Measurements from ENCODE around the gene TFEC. TPM values are rescaled to one million over a fixed set of nuclear protein-coding genes. Genes with fewer than 3 reads are reported as not detected.

Gene TFEC
- total RNA-seq, 1 experiment from 2014 or later, result 0.12 TPM

DNA sequence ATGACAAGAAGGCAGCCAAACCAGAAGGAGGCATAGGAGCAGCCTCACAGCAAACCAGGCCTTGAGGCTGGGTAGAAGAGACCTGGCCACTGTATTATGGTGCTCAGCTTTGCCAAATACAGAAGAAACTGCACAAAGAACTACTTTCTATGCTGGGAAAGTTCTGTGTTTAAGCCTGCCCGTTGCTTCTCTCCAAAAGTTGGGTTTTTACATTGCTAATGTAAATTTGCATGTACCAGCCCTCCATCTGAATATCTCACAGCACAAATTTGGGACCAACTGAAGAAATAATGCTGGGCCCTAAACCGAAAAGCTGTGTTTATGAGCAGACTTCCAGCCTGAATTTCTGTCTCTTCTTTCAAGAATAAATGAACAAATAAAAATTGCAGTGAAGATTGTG is 145.0 kb downstream of the TFEC start:
- ChIA-PET RAD21 (ENCODE audit: low non-redundant PET in 1 of 2, low total read pairs in 2 of 2, uncharacterized antibody in 2 of 2, unreplicated experiment in 2 of 2) (no interaction called here), POLR2A (no interaction called here), CTCF (no interaction called here)
- H3K27ac ChIP-seq (ENCODE audit: low read depth, low read length), result no peak overlapping the region
- ATAC-seq (no peak), DNase-seq (ENCODE audit: low read depth, low spot score) (no peak)
- BruUV-seq (replicated peaks), result no TSS peak
- no peak overlapping the region for H2AFZ ChIP-seq (ENCODE audit: low read depth, low read length, poor library complexity, severe bottlenecking)
- H4K20me1 ChIP-seq (ENCODE audit: insufficient read depth), result no peaks in the 10 kb centered on the region
- H3K4me1 ChIP-seq (ENCODE audit: control insufficient read depth in 1 of 2, insufficient read depth in 2 of 2, low read length in 2 of 2), result no peaks in the 10 kb centered on the region
- H3K79me2 ChIP-seq (ENCODE audit: insufficient read depth, low read length), result no peaks in the 10 kb centered on the region
- no peak overlapping the region for H3K9ac ChIP-seq (ENCODE audit: low read length)
- no peak for TF ChIP-seq ZNF274 (IDR thresholded peaks at IDR 0.05; ENCODE audit: low read depth, low read length)
- TF ChIP-seq CBX3 (IDR thresholded peaks at IDR 0.05; ENCODE audit: low read depth), result no peak
- TF ChIP-seq POLR2A (IDR thresholded peaks at IDR 0.05; ENCODE audit: borderline replicate concordance, extremely low read depth, insufficient read depth, insufficient read length), result no peak
- TF ChIP-seq, protein P1, sequence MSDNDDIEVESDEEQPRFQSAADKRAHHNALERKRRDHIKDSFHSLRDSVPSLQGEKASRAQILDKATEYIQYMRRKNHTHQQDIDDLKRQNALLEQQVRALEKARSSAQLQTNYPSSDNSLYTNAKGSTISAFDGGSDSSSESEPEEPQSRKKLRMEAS (IDR thresholded peaks at IDR 0.05), result no peak
- TF ChIP-seq EZH2 (IDR thresholded peaks at IDR 0.05), result no peak
- no peak for TF ChIP-seq YY1 (IDR thresholded peaks at IDR 0.05; ENCODE audit: extremely low read depth, insufficient replicate concordance, low read depth, low read length)
- TF ChIP-seq TCF7L2 (IDR thresholded peaks at IDR 0.05; ENCODE audit: borderline replicate concordance, extremely low read depth, insufficient read depth, insufficient read length), result no peak
- no peak for TF ChIP-seq CEBPB (IDR thresholded peaks at IDR 0.05; ENCODE audit: low read depth)
- TF ChIP-seq JUND (IDR thresholded peaks at IDR 0.05), result no peak
- TF ChIP-seq, protein P2, sequence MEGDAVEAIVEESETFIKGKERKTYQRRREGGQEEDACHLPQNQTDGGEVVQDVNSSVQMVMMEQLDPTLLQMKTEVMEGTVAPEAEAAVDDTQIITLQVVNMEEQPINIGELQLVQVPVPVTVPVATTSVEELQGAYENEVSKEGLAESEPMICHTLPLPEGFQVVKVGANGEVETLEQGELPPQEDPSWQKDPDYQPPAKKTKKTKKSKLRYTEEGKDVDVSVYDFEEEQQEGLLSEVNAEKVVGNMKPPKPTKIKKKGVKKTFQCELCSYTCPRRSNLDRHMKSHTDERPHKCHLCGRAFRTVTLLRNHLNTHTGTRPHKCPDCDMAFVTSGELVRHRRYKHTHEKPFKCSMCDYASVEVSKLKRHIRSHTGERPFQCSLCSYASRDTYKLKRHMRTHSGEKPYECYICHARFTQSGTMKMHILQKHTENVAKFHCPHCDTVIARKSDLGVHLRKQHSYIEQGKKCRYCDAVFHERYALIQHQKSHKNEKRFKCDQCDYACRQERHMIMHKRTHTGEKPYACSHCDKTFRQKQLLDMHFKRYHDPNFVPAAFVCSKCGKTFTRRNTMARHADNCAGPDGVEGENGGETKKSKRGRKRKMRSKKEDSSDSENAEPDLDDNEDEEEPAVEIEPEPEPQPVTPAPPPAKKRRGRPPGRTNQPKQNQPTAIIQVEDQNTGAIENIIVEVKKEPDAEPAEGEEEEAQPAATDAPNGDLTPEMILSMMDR (IDR thresholded peaks at IDR 0.05 in 2 of 3, conservative IDR thresholded peaks at IDR 0.05 in 1 of 3; ENCODE audit: borderline replicate concordance in 1 of 3, insufficient read depth in 1 of 3, low read depth in 2 of 3, low read length in 2 of 3), result no peak
- no peak for TF ChIP-seq SRF (IDR thresholded peaks at IDR 0.05; ENCODE audit: low read depth)
- TF ChIP-seq ELF1 (IDR thresholded peaks at IDR 0.05; ENCODE audit: borderline replicate concordance, low read depth), result no peak
- TF ChIP-seq, protein P3, sequence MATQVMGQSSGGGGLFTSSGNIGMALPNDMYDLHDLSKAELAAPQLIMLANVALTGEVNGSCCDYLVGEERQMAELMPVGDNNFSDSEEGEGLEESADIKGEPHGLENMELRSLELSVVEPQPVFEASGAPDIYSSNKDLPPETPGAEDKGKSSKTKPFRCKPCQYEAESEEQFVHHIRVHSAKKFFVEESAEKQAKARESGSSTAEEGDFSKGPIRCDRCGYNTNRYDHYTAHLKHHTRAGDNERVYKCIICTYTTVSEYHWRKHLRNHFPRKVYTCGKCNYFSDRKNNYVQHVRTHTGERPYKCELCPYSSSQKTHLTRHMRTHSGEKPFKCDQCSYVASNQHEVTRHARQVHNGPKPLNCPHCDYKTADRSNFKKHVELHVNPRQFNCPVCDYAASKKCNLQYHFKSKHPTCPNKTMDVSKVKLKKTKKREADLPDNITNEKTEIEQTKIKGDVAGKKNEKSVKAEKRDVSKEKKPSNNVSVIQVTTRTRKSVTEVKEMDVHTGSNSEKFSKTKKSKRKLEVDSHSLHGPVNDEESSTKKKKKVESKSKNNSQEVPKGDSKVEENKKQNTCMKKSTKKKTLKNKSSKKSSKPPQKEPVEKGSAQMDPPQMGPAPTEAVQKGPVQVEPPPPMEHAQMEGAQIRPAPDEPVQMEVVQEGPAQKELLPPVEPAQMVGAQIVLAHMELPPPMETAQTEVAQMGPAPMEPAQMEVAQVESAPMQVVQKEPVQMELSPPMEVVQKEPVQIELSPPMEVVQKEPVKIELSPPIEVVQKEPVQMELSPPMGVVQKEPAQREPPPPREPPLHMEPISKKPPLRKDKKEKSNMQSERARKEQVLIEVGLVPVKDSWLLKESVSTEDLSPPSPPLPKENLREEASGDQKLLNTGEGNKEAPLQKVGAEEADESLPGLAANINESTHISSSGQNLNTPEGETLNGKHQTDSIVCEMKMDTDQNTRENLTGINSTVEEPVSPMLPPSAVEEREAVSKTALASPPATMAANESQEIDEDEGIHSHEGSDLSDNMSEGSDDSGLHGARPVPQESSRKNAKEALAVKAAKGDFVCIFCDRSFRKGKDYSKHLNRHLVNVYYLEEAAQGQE (IDR thresholded peaks at IDR 0.05; ENCODE audit: low read depth), result no peak
- TF ChIP-seq EGR1 (IDR thresholded peaks at IDR 0.05; ENCODE audit: low read depth), result no peak
- no peak for TF ChIP-seq FOSL1 (IDR thresholded peaks at IDR 0.05; ENCODE audit: low read depth)
- TF ChIP-seq ZFX (IDR thresholded peaks at IDR 0.05), result no peak
- TF ChIP-seq, protein P4, sequence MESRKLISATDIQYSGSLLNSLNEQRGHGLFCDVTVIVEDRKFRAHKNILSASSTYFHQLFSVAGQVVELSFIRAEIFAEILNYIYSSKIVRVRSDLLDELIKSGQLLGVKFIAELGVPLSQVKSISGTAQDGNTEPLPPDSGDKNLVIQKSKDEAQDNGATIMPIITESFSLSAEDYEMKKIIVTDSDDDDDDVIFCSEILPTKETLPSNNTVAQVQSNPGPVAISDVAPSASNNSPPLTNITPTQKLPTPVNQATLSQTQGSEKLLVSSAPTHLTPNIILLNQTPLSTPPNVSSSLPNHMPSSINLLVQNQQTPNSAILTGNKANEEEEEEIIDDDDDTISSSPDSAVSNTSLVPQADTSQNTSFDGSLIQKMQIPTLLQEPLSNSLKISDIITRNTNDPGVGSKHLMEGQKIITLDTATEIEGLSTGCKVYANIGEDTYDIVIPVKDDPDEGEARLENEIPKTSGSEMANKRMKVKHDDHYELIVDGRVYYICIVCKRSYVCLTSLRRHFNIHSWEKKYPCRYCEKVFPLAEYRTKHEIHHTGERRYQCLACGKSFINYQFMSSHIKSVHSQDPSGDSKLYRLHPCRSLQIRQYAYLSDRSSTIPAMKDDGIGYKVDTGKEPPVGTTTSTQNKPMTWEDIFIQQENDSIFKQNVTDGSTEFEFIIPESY (IDR thresholded peaks at IDR 0.05; ENCODE audit: extremely low read depth, insufficient replicate concordance, low read length), result no peak
- TF ChIP-seq SIN3A (IDR thresholded peaks at IDR 0.05; ENCODE audit: low read depth), result no peak
- no peak for TF ChIP-seq POLR2AphosphoS5 (IDR thresholded peaks at IDR 0.05; ENCODE audit: low read depth, low read length)
- no peaks in the 10 kb centered on the region for H3K36me3 ChIP-seq (ENCODE audit: control insufficient read depth in 1 of 2, insufficient read depth in 2 of 2, low read length in 2 of 2)
- intact Hi-C loops (cut with micrococcal nuclease), result no loop called here
- H3K4me2 ChIP-seq (ENCODE audit: low read length), result no peak overlapping the region
- no peaks in the 10 kb centered on the region for H3K9me3 ChIP-seq (ENCODE audit: control insufficient read depth in 1 of 2, insufficient read depth in 1 of 2, low read depth in 1 of 2, low read length in 2 of 2)
- no peak overlapping the region for H3K4me3 ChIP-seq (replicated peaks in 1 of 2; ENCODE audit: low read depth in 1 of 2, low read length in 2 of 2)
- H3K27me3 ChIP-seq (ENCODE audit: insufficient read depth, low read length), result no peaks in the 10 kb centered on the region
- no peaks in the 10 kb centered on the region for H3K9me2 ChIP-seq (ENCODE audit: insufficient read depth)

Measured in HCT116 (cell line).